ENCODE data around the gene CIDEC. TPM values are rescaled to one million over a fixed set of nuclear protein-coding genes. Genes with fewer than 3 reads are reported as not detected.

CIDEC gene, protein sequence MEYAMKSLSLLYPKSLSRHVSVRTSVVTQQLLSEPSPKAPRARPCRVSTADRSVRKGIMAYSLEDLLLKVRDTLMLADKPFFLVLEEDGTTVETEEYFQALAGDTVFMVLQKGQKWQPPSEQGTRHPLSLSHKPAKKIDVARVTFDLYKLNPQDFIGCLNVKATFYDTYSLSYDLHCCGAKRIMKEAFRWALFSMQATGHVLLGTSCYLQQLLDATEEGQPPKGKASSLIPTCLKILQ
- 1.9 TPM for total RNA-seq
- long read RNA-seq, partial matches to known transcripts = 0 of 1 reads
- long read RNA-seq, other reads (novel, unspliced or antisense) = 1 of 1 reads

GRCh38 chr3:9879830-9880549, at the start of gene CIDEC:
TSS of gene CIDEC (minus strand) at chr3:9880253. CDS start at chr3:9878486, 1,767 bp downstream.
- intact Hi-C loops (cut with DNase I) = no loop called here

DNA sequence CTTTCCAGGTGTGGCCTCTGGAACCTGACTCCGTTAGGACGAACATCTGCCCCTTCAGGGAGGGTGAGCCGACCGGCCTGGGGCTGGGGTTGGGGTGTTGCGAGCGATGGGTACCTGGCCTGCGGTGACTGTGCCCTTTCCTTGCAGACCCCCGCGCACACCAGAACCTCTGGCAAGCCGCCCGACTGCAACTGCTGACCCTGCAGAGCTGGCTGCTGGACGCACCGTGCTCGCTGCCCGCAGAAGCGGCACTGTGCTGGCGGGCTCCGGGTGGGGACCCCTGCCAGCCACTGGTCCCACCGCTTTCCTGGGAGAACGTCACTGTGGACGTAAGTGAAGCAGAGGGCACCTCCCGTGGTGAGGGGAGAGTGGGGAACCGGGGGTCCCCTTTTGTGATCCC, 48.1 kb upstream of the CIDEC start:
- DNase-seq (ENCODE audit: low spot score) = no peak
- intact Hi-C loops (cut with DNase I) = no loop called here

More at GRCh38 chr3:9879830-9880549, at the start of gene CIDEC:
- no peak for DNase-seq (ENCODE audit: low spot score)

DNA sequence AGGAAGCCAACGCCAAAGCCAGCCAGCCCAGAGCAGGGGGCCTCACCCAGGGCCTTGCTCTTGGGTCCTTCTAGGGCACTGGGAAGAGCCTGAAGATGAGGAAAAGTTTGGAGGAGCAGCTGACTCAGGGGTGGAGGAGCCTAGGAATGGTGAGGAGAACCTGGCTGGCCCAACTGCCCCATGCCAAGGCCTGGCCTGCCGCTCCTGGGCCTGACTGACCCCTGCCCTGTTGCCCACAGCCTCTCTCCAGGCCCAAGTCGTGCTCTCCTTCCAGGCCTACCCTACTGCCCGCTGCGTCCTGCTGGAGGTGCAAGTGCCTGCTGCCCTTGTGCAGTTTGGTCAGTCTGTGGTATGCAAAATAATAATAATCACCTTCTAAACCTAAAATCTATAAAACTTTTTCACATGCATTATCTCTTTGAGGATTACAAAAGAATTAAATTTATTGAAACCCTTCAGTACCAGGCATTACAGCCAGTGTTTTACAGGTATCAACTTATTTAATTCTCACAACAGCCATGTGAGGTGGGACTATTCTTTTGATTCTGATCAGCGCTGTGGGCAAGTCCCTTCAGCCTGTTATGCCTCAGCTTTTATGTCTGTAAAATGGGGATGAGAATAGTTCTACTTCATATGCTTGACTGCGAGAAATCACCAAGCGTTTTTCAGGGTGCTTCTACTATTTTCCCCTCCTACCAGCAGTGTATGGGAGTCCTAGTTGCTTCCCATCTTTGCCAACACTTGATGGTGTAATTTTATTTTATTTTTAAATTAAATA, 38.4 kb upstream of the CIDEC start:
- DNase-seq (ENCODE audit: low spot score) = no peak
- intact Hi-C loops (cut with DNase I) = loop anchor here (10.0 kb wide), 1 partner anchor 74 kb away; the partner anchor contains the start of gene RPUSD3

GRCh38 chr3:9917820-9918219, 37.8 kb upstream of the CIDEC start:
- intact Hi-C loops (cut with DNase I) = loop anchor here (2.0 to 10.0 kb wide), 2 partner anchors 15 to 73 kb away; partner anchors contain the start of genes CRELD1 and RPUSD3
- no peak for DNase-seq (ENCODE audit: low spot score)

DNA sequence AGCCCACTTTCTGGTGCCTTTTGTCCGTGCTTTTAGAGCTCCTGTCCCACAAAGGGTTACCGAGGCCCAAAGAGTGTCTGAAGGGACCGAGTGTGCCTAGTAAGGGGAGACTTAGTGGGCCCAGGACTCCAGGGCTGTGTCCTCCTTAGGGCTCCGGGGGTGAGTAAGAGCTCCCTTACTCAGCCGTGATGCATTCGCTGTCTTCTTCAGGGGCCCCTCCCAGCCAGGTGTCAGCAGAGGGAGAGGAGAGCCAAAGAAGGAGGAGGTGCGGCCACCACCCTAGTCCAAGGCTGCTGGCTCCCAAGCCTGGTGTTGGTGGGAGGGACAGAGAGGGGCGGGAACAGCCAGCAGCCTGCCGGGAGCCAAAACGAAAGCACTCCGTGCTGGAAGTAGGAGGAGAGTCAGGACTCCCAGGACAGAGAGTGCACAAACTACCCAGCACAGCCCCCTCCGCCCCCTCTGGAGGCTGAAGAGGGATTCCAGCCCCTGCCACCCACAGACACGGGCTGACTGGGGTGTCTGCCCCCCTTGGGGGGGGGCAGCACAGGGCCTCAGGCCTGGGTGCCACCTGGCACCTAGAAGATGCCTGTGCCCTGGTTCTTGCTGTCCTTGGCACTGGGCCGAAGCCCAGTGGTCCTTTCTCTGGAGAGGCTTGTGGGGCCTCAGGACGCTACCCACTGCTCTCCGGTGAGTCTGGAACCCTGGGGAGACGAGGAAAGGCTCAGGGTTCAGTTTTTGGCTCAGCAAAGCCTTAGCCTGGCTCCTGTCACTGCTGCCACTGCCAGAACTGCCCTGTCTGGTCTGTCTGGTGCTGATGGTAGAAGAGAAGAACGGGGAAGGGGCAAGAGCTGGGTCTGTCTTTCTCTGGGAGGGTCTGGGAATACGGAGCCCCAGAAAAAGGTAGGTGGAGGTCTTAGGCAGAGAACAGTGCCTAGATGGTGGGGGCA, 37.0 kb upstream of the CIDEC start, which contains the start of gene IL17RC:
IL17RC (plus strand) TSS at position 365 of the 947 bp plus-strand sequence; CDS start at position 583, 218 bp downstream.
- intact Hi-C loops (cut with DNase I) = loop anchor here (2.0 to 10.0 kb wide), 2 partner anchors 16 to 72 kb away; partner anchors contain the start of genes CRELD1 and RPUSD3
- DNase-seq (ENCODE audit: low spot score) = peak; percentile 93

GRCh38 chr3:9916346-9916733, 36.3 kb upstream of the CIDEC start:
- intact Hi-C loops (cut with DNase I) = loop anchor here (2.0 to 10.0 kb wide), 2 partner anchors 16 to 72 kb away; partner anchors contain the start of genes CRELD1 and RPUSD3
- no peak for DNase-seq (ENCODE audit: low spot score)

GRCh38 chr3:9915254-9916141, 35.4 kb upstream of the CIDEC start:
- intact Hi-C loops (cut with DNase I) = loop anchor here (2.0 to 10.0 kb wide), 3 partner anchors 17 to 71 kb away; partner anchors contain the start of genes CRELD1, JAGN1 and RPUSD3
- peak; percentile 91 for DNase-seq (ENCODE audit: low spot score)

DNA sequence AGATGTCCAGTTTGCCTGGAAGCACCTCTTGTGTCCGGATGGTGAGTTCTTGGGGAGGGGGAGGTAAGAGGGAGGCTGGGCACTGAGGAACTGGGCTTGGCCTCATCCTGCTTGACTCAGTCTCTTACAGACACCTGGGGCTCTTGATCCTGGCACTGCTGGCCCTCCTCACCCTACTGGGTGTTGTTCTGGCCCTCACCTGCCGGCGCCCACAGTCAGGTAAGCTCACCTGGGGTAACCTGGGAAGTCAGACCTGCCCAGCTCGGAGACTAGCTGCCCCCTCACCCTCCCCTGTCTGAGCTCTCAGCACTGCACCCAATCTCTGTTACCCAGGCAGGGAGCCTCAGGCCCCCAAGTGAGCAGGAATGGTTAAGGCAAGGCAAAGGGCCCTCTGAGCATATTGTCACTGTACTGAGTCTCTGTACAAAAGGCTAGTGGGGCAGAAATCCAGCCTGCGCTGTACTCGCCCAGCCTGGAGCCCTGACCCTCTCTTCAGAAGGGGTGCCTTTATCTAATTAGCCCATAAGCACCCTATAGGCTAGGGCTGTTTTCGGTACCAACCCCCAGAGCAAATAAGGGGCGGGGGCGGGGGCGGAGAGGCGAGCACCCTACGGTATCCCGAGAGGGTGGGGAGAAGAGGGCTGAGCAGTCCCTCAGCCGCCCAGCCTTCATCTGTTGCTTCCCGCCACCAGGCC, 34.7 kb upstream of the CIDEC start:
- intact Hi-C loops (cut with DNase I) = loop anchor here (2.0 to 10.0 kb wide), 2 partner anchors 24 to 70 kb away; partner anchors contain the start of genes JAGN1 and RPUSD3
- DNase-seq (ENCODE audit: low spot score) = no peak

DNA sequence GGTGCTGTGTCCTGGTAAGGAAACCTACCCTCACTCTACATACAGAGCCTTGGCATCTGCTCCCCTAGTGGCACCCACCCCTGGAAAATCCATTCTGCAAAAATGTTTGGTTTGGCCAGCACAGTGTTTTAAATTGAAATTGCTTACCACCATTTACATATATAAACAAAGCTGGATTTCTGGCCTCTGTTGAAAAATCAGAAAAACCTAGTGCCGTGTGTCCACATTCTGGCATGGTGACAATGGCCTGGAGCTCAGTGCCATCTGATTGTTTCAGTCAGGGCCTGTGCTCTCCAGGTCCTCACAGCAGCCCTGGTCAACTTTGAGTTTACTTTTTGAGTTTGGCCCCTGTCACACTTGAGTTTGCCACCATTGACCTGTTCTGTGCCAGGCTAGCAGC, 34.0 kb upstream of the CIDEC start:
- intact Hi-C loops (cut with DNase I) = loop anchor here (2.0 to 10.0 kb wide), 2 partner anchors 23 to 69 kb away; partner anchors contain the start of genes JAGN1 and RPUSD3
- DNase-seq (ENCODE audit: low spot score) = no peak

DNA sequence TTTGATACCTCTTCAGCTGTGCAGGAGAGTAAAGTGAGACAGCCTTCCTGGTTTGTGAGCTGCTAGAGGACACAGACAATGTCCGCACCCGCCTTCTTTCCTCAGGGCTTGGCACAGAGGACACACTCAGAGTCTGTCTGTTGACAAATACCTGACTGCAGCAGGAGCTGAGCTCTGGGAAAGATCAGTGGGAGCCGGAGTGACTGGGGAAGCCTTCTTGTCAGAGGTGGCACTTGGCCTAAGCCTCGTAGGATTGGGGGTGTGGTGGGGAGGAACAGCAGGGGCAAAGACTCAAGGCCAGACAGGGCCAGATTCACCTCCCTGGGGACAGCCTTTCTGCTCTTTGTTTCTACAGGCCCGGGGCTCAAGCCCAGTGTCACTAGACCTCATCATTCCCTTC, 33.5 kb upstream of the CIDEC start:
- intact Hi-C loops (cut with DNase I) = loop anchor here (10.0 kb wide), 1 partner anchor 69 kb away; the partner anchor contains the start of gene RPUSD3

GRCh38 chr3:9912294-9912935, 32.4 kb upstream of the CIDEC start:
- DNase-seq (ENCODE audit: low spot score) = no peak
- intact Hi-C loops (cut with DNase I) = loop anchor here (10.0 kb wide), 1 partner anchor 68 kb away; the partner anchor contains the start of gene RPUSD3

More for the DNA sequence above, 33.5 kb upstream of the CIDEC start:
- no peak for DNase-seq (ENCODE audit: low spot score)

DNA sequence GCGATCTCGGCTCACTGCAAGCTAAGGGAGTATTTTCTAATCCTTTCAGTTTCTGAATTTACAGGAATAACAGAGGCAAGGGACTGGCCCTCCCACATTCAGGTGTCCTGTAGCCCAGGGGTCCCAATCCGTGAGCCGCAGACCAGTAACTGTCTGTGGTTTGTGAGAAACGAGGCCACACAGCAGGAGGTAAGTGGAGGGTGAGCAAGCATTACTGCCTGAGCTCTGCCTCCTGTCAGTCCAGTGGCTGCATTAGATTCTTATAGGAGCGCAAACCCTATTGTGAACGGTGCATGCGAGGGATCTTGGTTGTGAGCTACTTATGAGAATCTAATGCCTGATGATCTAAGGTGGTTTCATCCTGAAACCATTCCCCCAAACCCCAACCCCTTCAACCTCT, 31.8 kb upstream of the CIDEC start:
- intact Hi-C loops (cut with DNase I) = loop anchor here (10.0 kb wide), 1 partner anchor 67 kb away; the partner anchor contains the start of gene RPUSD3
- DNase-seq (ENCODE audit: low spot score) = no peak

- intact Hi-C loops (cut with DNase I) = loop anchor here (10.0 kb wide), 1 partner anchor 65 kb away; the partner anchor contains the start of gene RPUSD3
- no peak for DNase-seq (ENCODE audit: low spot score)
These were observed 29.4 kb upstream of the CIDEC start for GRCh38 chr3:9909221-9910013.

DNA sequence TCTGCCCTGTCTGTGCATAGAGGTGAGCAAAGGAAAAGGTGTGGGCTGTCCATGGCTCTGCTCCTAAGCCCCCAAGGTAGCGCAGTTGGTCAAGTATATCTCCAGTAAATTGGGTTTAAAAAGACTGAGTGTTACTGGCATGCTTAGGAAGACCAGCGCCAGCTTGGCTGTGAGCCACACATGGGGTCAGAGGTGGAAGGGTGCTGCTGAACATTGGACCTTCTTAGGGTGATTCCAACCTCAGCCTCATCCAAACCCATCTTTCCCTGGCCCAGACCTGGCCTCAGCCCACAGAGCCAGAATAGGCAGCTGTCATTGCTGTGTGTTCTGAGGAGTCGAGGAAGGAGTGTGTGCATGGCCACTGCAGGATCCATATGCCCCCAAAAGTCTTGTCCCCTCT, 28.2 kb upstream of the CIDEC start:
- intact Hi-C loops (cut with DNase I) = no loop called here
- DNase-seq (ENCODE audit: low spot score) = no peak

DNA sequence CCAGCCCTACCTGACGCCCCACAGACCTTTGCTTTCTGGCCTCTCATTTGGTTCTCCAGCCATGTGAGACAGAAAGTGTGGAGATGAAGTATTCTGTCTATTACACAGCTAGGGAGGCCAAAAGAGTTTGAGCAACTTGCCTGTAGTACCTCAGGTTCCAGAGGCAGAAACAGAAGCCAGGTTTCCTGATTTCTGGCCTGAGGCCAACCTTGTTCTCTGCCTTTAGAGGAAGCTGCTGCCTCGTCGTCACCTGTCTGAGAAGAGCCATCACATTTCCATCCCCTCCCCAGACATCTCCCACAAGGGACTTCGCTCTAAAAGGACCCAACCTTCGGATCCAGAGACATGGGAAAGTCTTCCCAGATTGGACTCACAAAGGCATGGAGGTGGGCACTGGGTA, 26.4 kb upstream of the CIDEC start:
- DNase-seq (ENCODE audit: low spot score) = no peak
- intact Hi-C loops (cut with DNase I) = no loop called here
